K562 (cell line): ENCODE results near the gene MCC. TPM values are rescaled to one million over a fixed set of nuclear protein-coding genes. Genes with fewer than 3 reads are reported as not detected.
A peak's percentile ranks its signal among the peaks of the same experiment; 100 is the strongest.

Source experiments
- DEAF1 ChIP-seq: fragments of 450-650 bp; formaldehyde crosslinking; IDR thresholded peaks from 2 replicates; pipeline ENCODE4 v1.4.0; 2020; ENCODE audit warnings: mild to moderate bottlenecking, moderate library complexity
- REST ChIP-seq, 2 experiments: fragments of 450-650 bp; formaldehyde crosslinking in 1 of 2; IDR thresholded peaks; 2 replicates each; pipeline versions ENCODE4 v1.4.0 to v1.6.1; 2014 to 2020; ENCODE audit warnings: mild to moderate bottlenecking in 2 of 2, borderline replicate concordance in 1 of 2, low read depth in 1 of 2
- ZBTB9 ChIP-seq: fragments of 450-650 bp; formaldehyde crosslinking; IDR thresholded peaks from 2 replicates; pipeline ENCODE4 v1.4.0; 2020; ENCODE audit warnings: mild to moderate bottlenecking, moderate library complexity
- polyA plus RNA-seq, 8 experiments: library from polyadenylated mRNA; depleted of rRNA in 4 of 8; stranded (reverse) in 5 of 8; unstranded in 3 of 8; fragments of >200 nt; fragmentation: Nextera tagmentation in 2 of 8; fragmentation: Illumina TruSeq in 1 of 8; extraction: Ambion mirVana in 2 of 8; extraction: Trizol in 1 of 8; gene quantifications; 2 replicates each; pipeline versions ENCODE4 v1.2.1 to v1.2.3, GENCODE V29; 2011 to 2014; ENCODE audit warnings: inconsistent platforms in 1 of 8, missing spikeins in 1 of 8
- total RNA-seq, 7 experiments: library from RNA; depleted of rRNA in 6 of 7; stranded (reverse); fragments of >200 nt in 6 of 7; fragmentation: Illumina TruSeq in 2 of 7; extraction: Trizol in 2 of 7; gene quantifications; 2 replicates each; pipeline versions ENCODE4 v1.2.1 to v1.2.3, GENCODE V29; 2011 to 2021; ENCODE audit warnings: low replicate concordance in 1 of 7

The MCC gene
- total and polyA plus RNA-seq, 9 of the 15 experiments (the other 6 are each of a cell fraction or from before 2014, with no cell fraction given) = 0.04 to 0.24 (median 0.06) TPM; not detected in 1

GRCh38 chr5:113330533-113331208, 157.6 kb downstream of the MCC start (continued):
- TF ChIP-seq REST (IDR thresholded peaks at IDR 0.05; ENCODE audit: borderline replicate concordance) (peak; percentile 42; the same call in 1 of the 2 replicates), REST (CRISPR knock-in tag; IDR thresholded peaks at IDR 0.05; ENCODE audit: low read depth) (no peak), ZBTB9 (CRISPR knock-in tag) (no peak), DEAF1 (0 out of 2 replicates have a peak, but pooled peaks have one; percentile 14)
